ENCODE data around the gene GRIP2.

Gene GRIP2

GRCh38 chr3:14452740-14453710 is 87.1 kb downstream of the GRIP2 start:
- intact Hi-C loops (cut with DNase I) = loop anchor here (10.0 kb wide), 1 partner anchor 48 kb away; the partner anchor contains the start of gene SLC6A6
- DNase-seq = peak; percentile 60 to 95 (median 82)

GRCh38 chr3:14451844-14452739 is 88.0 kb downstream of the GRIP2 start:
- intact Hi-C loops (cut with DNase I) = loop anchor here (10.0 kb wide), 1 partner anchor 47 kb away; the partner anchor contains the start of gene SLC6A6
- DNase-seq = peak in 25 of 42 donors; percentile 31 to 80 (median 50)

GRCh38 chr3:14450922-14451606 is 89.1 kb downstream of the GRIP2 start:
- DNase-seq = no peak
- intact Hi-C loops (cut with DNase I) = loop anchor here (10.0 kb wide), 1 partner anchor 46 kb away; the partner anchor contains the start of gene SLC6A6

GRCh38 chr3:14450506-14450905 is 89.6 kb downstream of the GRIP2 start:
- no peak for DNase-seq
- intact Hi-C loops (cut with DNase I) = loop anchor here (10.0 kb wide), 1 partner anchor 46 kb away; the partner anchor contains the start of gene SLC6A6

GRCh38 chr3:14448756-14449727 is 91.1 kb downstream of the GRIP2 start:
- no peak for DNase-seq
- intact Hi-C loops (cut with DNase I) = no loop called here

GRCh38 chr3:14448063-14448462 is 92.1 kb downstream of the GRIP2 start:
- no peak for DNase-seq
- intact Hi-C loops (cut with DNase I) = no loop called here

- no peak for DNase-seq
- intact Hi-C loops (cut with DNase I) = no loop called here
These were observed 93.1 kb downstream of the GRIP2 start for GRCh38 chr3:14446988-14447570.

- intact Hi-C loops (cut with DNase I) = no loop called here
These were observed 94.4 kb downstream of the GRIP2 start for GRCh38 chr3:14445773-14446172.

GRCh38 chr3:14444380-14444779 is 95.8 kb downstream of the GRIP2 start:
- intact Hi-C loops (cut with DNase I) = no loop called here

More at GRCh38 chr3:14445773-14446172, 94.4 kb downstream of the GRIP2 start:
- DNase-seq = no peak

GRCh38 chr3:14441920-14442300 is 98.2 kb downstream of the GRIP2 start:
- DNase-seq = no peak
- intact Hi-C loops (cut with DNase I) = no loop called here

More at GRCh38 chr3:14444380-14444779, 95.8 kb downstream of the GRIP2 start:
- DNase-seq = no peak

GRCh38 chr3:14441240-14441919 is 98.8 kb downstream of the GRIP2 start:
- intact Hi-C loops (cut with DNase I) = no loop called here
- no peak for DNase-seq

- intact Hi-C loops (cut with DNase I) = no loop called here
- peak; percentile 49 to 97 (median 80) for DNase-seq
These were observed 99.5 kb downstream of the GRIP2 start for GRCh38 chr3:14440531-14441239.

- intact Hi-C loops (cut with DNase I) = no loop called here
- no peak for DNase-seq
These were observed 100.0 kb downstream of the GRIP2 start for GRCh38 chr3:14440168-14440518.

- intact Hi-C loops (cut with DNase I) = no loop called here
- peak in 12 of 42 donors; percentile 37 to 70 (median 49) for DNase-seq
These were observed 100.5 kb downstream of the GRIP2 start for GRCh38 chr3:14439501-14440167.
